Measurements from ENCODE around the gene DCTN4.

GRCh38 chr5:150801117-150801927 is 42.5 kb upstream of the DCTN4 start:
- TF ChIP-seq, protein P1, sequence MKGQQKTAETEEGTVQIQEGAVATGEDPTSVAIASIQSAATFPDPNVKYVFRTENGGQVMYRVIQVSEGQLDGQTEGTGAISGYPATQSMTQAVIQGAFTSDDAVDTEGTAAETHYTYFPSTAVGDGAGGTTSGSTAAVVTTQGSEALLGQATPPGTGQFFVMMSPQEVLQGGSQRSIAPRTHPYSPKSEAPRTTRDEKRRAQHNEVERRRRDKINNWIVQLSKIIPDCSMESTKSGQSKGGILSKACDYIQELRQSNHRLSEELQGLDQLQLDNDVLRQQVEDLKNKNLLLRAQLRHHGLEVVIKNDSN (CRISPR knock-in tag; IDR thresholded peaks at IDR 0.05), result no peak
- no peak for TF ChIP-seq ZNF121 (CRISPR knock-in tag; IDR thresholded peaks at IDR 0.05)
- TF ChIP-seq, protein P2, sequence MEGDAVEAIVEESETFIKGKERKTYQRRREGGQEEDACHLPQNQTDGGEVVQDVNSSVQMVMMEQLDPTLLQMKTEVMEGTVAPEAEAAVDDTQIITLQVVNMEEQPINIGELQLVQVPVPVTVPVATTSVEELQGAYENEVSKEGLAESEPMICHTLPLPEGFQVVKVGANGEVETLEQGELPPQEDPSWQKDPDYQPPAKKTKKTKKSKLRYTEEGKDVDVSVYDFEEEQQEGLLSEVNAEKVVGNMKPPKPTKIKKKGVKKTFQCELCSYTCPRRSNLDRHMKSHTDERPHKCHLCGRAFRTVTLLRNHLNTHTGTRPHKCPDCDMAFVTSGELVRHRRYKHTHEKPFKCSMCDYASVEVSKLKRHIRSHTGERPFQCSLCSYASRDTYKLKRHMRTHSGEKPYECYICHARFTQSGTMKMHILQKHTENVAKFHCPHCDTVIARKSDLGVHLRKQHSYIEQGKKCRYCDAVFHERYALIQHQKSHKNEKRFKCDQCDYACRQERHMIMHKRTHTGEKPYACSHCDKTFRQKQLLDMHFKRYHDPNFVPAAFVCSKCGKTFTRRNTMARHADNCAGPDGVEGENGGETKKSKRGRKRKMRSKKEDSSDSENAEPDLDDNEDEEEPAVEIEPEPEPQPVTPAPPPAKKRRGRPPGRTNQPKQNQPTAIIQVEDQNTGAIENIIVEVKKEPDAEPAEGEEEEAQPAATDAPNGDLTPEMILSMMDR (IDR thresholded peaks at IDR 0.05), result no peak
- TF ChIP-seq E2F1 (CRISPR knock-in tag; IDR thresholded peaks at IDR 0.05), result no peak
- TF ChIP-seq IRF2 (CRISPR knock-in tag; IDR thresholded peaks at IDR 0.05; ENCODE audit: borderline replicate concordance, low read depth), result no peak
- no peak for TF ChIP-seq NR2C2 (CRISPR knock-in tag; IDR thresholded peaks at IDR 0.05)
- no peak for TF ChIP-seq NR3C1 (CRISPR knock-in tag; conservative IDR thresholded peaks at IDR 0.05; ENCODE audit: low read depth)
- no peak for TF ChIP-seq JUN (CRISPR knock-in tag; IDR thresholded peaks at IDR 0.05)
- TF ChIP-seq FOXP1 (CRISPR knock-in tag; IDR thresholded peaks at IDR 0.05; ENCODE audit: borderline replicate concordance), result no peak
- no peak for TF ChIP-seq NFYB (CRISPR knock-in tag; conservative IDR thresholded peaks at IDR 0.05; ENCODE audit: low read depth)
- no peak for TF ChIP-seq SP1 (CRISPR knock-in tag; conservative IDR thresholded peaks at IDR 0.05)
- TF ChIP-seq ZNF671 (CRISPR knock-in tag; IDR thresholded peaks at IDR 0.05), result no peak
- TF ChIP-seq KAT7 (CRISPR knock-in tag; IDR thresholded peaks at IDR 0.05; ENCODE audit: borderline replicate concordance), result no peak
- TF ChIP-seq ZNF138 (CRISPR knock-in tag; conservative IDR thresholded peaks at IDR 0.05), result no peak

All from WTC11 (cell line).